ENCODE measurements around the gene GALNT12. TPM values are rescaled to one million over a fixed set of nuclear protein-coding genes. Genes with fewer than 3 reads are reported as not detected.

The GALNT12 gene
- total RNA-seq, 1 donor from 2014 or later: not detected

GRCh38 chr9:98825414-98825813 is 17.9 kb downstream of the GALNT12 start:
- no peak for DNase-seq (ENCODE audit: extremely low spot score, unreplicated experiment)
- H3K27ac Mint-ChIP-seq (ENCODE audit: unreplicated experiment): no peak overlapping the region
- H3K4me3 Mint-ChIP-seq (ENCODE audit: unreplicated experiment): no peak overlapping the region
- no peaks in the 10 kb centered on the region for H3K4me1 Mint-ChIP-seq (ENCODE audit: unreplicated experiment)
- no peak for TF ChIP-seq CTCF (IDR thresholded peaks at IDR 0.05)
- H3K9me3 Mint-ChIP-seq (ENCODE audit: unreplicated experiment): no peaks in the 10 kb centered on the region
- H3K36me3 Mint-ChIP-seq (ENCODE audit: unreplicated experiment): no peaks in the 10 kb centered on the region
- H3K27me3 Mint-ChIP-seq (ENCODE audit: unreplicated experiment): peaks cover 38% of the 10 kb centered on the region

- Mint-ChIP-seq H3K9me3 (ENCODE audit: unreplicated experiment) (no peaks in the 10 kb centered on the region), H3K36me3 (ENCODE audit: unreplicated experiment) (no peaks in the 10 kb centered on the region), H3K27me3 (ENCODE audit: unreplicated experiment) (peaks cover 44% of the 10 kb centered on the region), H3K27ac (ENCODE audit: unreplicated experiment) (no peak overlapping the region), H3K4me3 (ENCODE audit: unreplicated experiment) (no peak overlapping the region), H3K4me1 (ENCODE audit: unreplicated experiment) (no peaks in the 10 kb centered on the region)
- no peak for TF ChIP-seq CTCF (IDR thresholded peaks at IDR 0.05)
- no peak for DNase-seq (ENCODE audit: extremely low spot score, unreplicated experiment)
Measured at GRCh38 chr9:98826716-98827115, 19.2 kb downstream of the GALNT12 start.

- Mint-ChIP-seq H3K9me3 (ENCODE audit: unreplicated experiment) (no peaks in the 10 kb centered on the region), H3K27ac (ENCODE audit: unreplicated experiment) (no peak overlapping the region), H3K4me1 (ENCODE audit: unreplicated experiment) (no peaks in the 10 kb centered on the region), H3K4me3 (ENCODE audit: unreplicated experiment) (no peak overlapping the region), H3K27me3 (ENCODE audit: unreplicated experiment) (peaks cover 43% of the 10 kb centered on the region), H3K36me3 (ENCODE audit: unreplicated experiment) (no peaks in the 10 kb centered on the region)
- DNase-seq (ENCODE audit: extremely low spot score, unreplicated experiment): no peak
- no peak for TF ChIP-seq CTCF (IDR thresholded peaks at IDR 0.05)
Measured at GRCh38 chr9:98829766-98830165, 22.3 kb downstream of the GALNT12 start.

GRCh38 chr9:98830554-98830953 is 23.1 kb downstream of the GALNT12 start:
- Mint-ChIP-seq H3K27me3 (ENCODE audit: unreplicated experiment) (peaks cover 51% of the 10 kb centered on the region), H3K4me1 (ENCODE audit: unreplicated experiment) (no peaks in the 10 kb centered on the region), H3K36me3 (ENCODE audit: unreplicated experiment) (no peaks in the 10 kb centered on the region), H3K9me3 (ENCODE audit: unreplicated experiment) (no peaks in the 10 kb centered on the region), H3K4me3 (ENCODE audit: unreplicated experiment) (no peak overlapping the region), H3K27ac (ENCODE audit: unreplicated experiment) (no peak overlapping the region)
- no peak for DNase-seq (ENCODE audit: extremely low spot score, unreplicated experiment)
- no peak for TF ChIP-seq CTCF (IDR thresholded peaks at IDR 0.05)

- Mint-ChIP-seq H3K9me3 (ENCODE audit: unreplicated experiment) (no peaks in the 10 kb centered on the region), H3K27me3 (ENCODE audit: unreplicated experiment) (peaks cover 57% of the 10 kb centered on the region), H3K4me1 (ENCODE audit: unreplicated experiment) (no peaks in the 10 kb centered on the region), H3K4me3 (ENCODE audit: unreplicated experiment) (no peak overlapping the region), H3K36me3 (ENCODE audit: unreplicated experiment) (no peaks in the 10 kb centered on the region), H3K27ac (ENCODE audit: unreplicated experiment) (no peak overlapping the region)
- DNase-seq (ENCODE audit: extremely low spot score, unreplicated experiment): no peak
- TF ChIP-seq CTCF (IDR thresholded peaks at IDR 0.05): no peak
Measured at GRCh38 chr9:98831696-98832095, 24.2 kb downstream of the GALNT12 start.
